ENCODE results near the gene MMP7.

Gene MMP7

GRCh38 chr11:102530558-102530957 lies at the start of gene MMP7:
MMP7 (minus strand) TSS chr11:102530747; CDS start chr11:102530700, 47 bp downstream.
- DNase-seq, result no peak

GRCh38 chr11:102577723-102578122 lies 47.2 kb upstream of the MMP7 start:
- DNase-seq, result no peak

- DNase-seq, result no peak
Observed at GRCh38 chr11:102577182-102577581, 46.6 kb upstream of the MMP7 start.

GRCh38 chr11:102576350-102576749 lies 45.8 kb upstream of the MMP7 start:
- DNase-seq, result no peak

- DNase-seq, result no peak
Observed at GRCh38 chr11:102575012-102575411, 44.5 kb upstream of the MMP7 start.

GRCh38 chr11:102573851-102574250 lies 43.3 kb upstream of the MMP7 start:
- no peak for DNase-seq

GRCh38 chr11:102572554-102573220 lies 42.1 kb upstream of the MMP7 start:
- DNase-seq, result no peak

- no peak for DNase-seq
Observed at GRCh38 chr11:102568851-102569250, 38.3 kb upstream of the MMP7 start.

- DNase-seq, result no peak
Observed at GRCh38 chr11:102566112-102566511, 35.6 kb upstream of the MMP7 start.

GRCh38 chr11:102564110-102564509 lies 33.6 kb upstream of the MMP7 start:
- no peak for DNase-seq

GRCh38 chr11:102561636-102562035 lies 31.1 kb upstream of the MMP7 start:
- DNase-seq, result no peak

GRCh38 chr11:102560555-102561011 lies 30.0 kb upstream of the MMP7 start:
- DNase-seq, result no peak

GRCh38 chr11:102559839-102560238 lies 29.3 kb upstream of the MMP7 start:
- no peak for DNase-seq

- DNase-seq, result no peak
Observed at GRCh38 chr11:102555091-102555490, 24.5 kb upstream of the MMP7 start.

GRCh38 chr11:102553835-102554282 lies 23.3 kb upstream of the MMP7 start:
- DNase-seq, result no peak

GRCh38 chr11:102552447-102553194 lies 22.1 kb upstream of the MMP7 start:
- no peak for DNase-seq

- no peak for DNase-seq
Observed at GRCh38 chr11:102552020-102552419, 21.5 kb upstream of the MMP7 start.

- no peak for DNase-seq
Observed at GRCh38 chr11:102551169-102551781, 20.7 kb upstream of the MMP7 start.

- DNase-seq, result no peak
Observed at GRCh38 chr11:102546923-102547471, 16.4 kb upstream of the MMP7 start.

GRCh38 chr11:102546427-102546826 lies 15.9 kb upstream of the MMP7 start:
- DNase-seq, result no peak

- DNase-seq, result no peak
Observed at GRCh38 chr11:102545701-102546100, 15.2 kb upstream of the MMP7 start.

- DNase-seq, result no peak
Observed at GRCh38 chr11:102544594-102544993, 14.0 kb upstream of the MMP7 start.

GRCh38 chr11:102539567-102539966 lies 9.0 kb upstream of the MMP7 start:
- DNase-seq, result no peak
